ENCODE results near the gene GMFB. TPM values are rescaled to one million over a fixed set of nuclear protein-coding genes. Genes with fewer than 3 reads are reported as not detected.

Gene GMFB
- total RNA-seq, 1 donor, result 98.8 TPM

- no peak overlapping the region for H3K27ac ChIP-seq (ENCODE audit: low read depth, low read length)
- no peak for DNase-seq (ENCODE audit: insufficient read length, low spot score, missing footprints)
- peaks cover 69% of the 10 kb centered on the region for H3K79me2 ChIP-seq (ENCODE audit: insufficient read depth, low read length)
- H3K27me3 ChIP-seq (ENCODE audit: insufficient read depth, low read length), result no peaks in the 10 kb centered on the region
- H3K4me1 ChIP-seq (ENCODE audit: insufficient read depth, low read length), result peaks cover 32% of the 10 kb centered on the region
- H4K20me1 ChIP-seq (ENCODE audit: insufficient read depth, low read length), result peaks cover 10% of the 10 kb centered on the region
- peaks cover 5% of the 10 kb centered on the region for H3K36me3 ChIP-seq (ENCODE audit: insufficient read depth, low read length)
- H3K4me2 ChIP-seq (ENCODE audit: insufficient read depth, low read length), result no peak overlapping the region
- H2AFZ ChIP-seq (ENCODE audit: low read length), result no peak overlapping the region
- no peak overlapping the region for H3K4me3 ChIP-seq (ENCODE audit: insufficient read depth, low read length)
- no peak for TF ChIP-seq CTCF (IDR thresholded peaks at IDR 0.05; ENCODE audit: extremely low read depth, low read depth, low read length)
- no peaks in the 10 kb centered on the region for H3K9me3 ChIP-seq (ENCODE audit: low read depth, low read length)
Observed at GRCh38 chr14:54486685-54487084, 2.1 kb downstream of the GMFB start.

GRCh38 chr14:54483846-54484245, 4.9 kb downstream of the GMFB start:
- no peak for TF ChIP-seq CTCF (IDR thresholded peaks at IDR 0.05; ENCODE audit: extremely low read depth, low read depth, low read length)
- Histone ChIP-seq H2AFZ (ENCODE audit: low read length) (no peak overlapping the region), H3K27ac (ENCODE audit: low read depth, low read length) (no peak overlapping the region), H3K9me3 (ENCODE audit: low read depth, low read length) (no peaks in the 10 kb centered on the region), H3K27me3 (ENCODE audit: insufficient read depth, low read length) (no peaks in the 10 kb centered on the region), H3K36me3 (ENCODE audit: insufficient read depth, low read length) (peaks cover 22% of the 10 kb centered on the region), H3K4me3 (ENCODE audit: insufficient read depth, low read length) (no peak overlapping the region), H3K79me2 (ENCODE audit: insufficient read depth, low read length) (peaks cover 80% of the 10 kb centered on the region), H3K4me2 (ENCODE audit: insufficient read depth, low read length) (no peak overlapping the region), H4K20me1 (ENCODE audit: insufficient read depth, low read length) (peaks cover 10% of the 10 kb centered on the region), H3K4me1 (ENCODE audit: insufficient read depth, low read length) (peaks cover 39% of the 10 kb centered on the region)
- DNase-seq (ENCODE audit: insufficient read length, low spot score, missing footprints), result no peak

- Histone ChIP-seq H3K9me3 (ENCODE audit: low read depth, low read length) (no peaks in the 10 kb centered on the region), H3K4me2 (ENCODE audit: insufficient read depth, low read length) (no peak overlapping the region), H3K79me2 (ENCODE audit: insufficient read depth, low read length) (peaks cover 82% of the 10 kb centered on the region), H2AFZ (ENCODE audit: low read length) (no peak overlapping the region), H3K4me3 (ENCODE audit: insufficient read depth, low read length) (no peak overlapping the region), H3K4me1 (ENCODE audit: insufficient read depth, low read length) (peaks cover 39% of the 10 kb centered on the region), H3K36me3 (ENCODE audit: insufficient read depth, low read length) (peaks cover 28% of the 10 kb centered on the region), H3K27me3 (ENCODE audit: insufficient read depth, low read length) (no peaks in the 10 kb centered on the region), H4K20me1 (ENCODE audit: insufficient read depth, low read length) (peaks cover 10% of the 10 kb centered on the region), H3K27ac (ENCODE audit: low read depth, low read length) (no peak overlapping the region)
- no peak for TF ChIP-seq CTCF (IDR thresholded peaks at IDR 0.05; ENCODE audit: extremely low read depth, low read depth, low read length)
- no peak for DNase-seq (ENCODE audit: insufficient read length, low spot score, missing footprints)
Observed at GRCh38 chr14:54483073-54483745, 5.6 kb downstream of the GMFB start.

- Histone ChIP-seq H3K4me1 (ENCODE audit: insufficient read depth, low read length) (peaks cover 32% of the 10 kb centered on the region), H3K27me3 (ENCODE audit: insufficient read depth, low read length) (no peaks in the 10 kb centered on the region), H3K79me2 (ENCODE audit: insufficient read depth, low read length) (peaks cover 70% of the 10 kb centered on the region), H4K20me1 (ENCODE audit: insufficient read depth, low read length) (peaks cover 8% of the 10 kb centered on the region), H2AFZ (ENCODE audit: low read length) (no peak overlapping the region), H3K9me3 (ENCODE audit: low read depth, low read length) (no peaks in the 10 kb centered on the region), H3K4me2 (ENCODE audit: insufficient read depth, low read length) (no peak overlapping the region), H3K27ac (ENCODE audit: low read depth, low read length) (peak overlapping the region; percentile 39), H3K36me3 (ENCODE audit: insufficient read depth, low read length) (peaks cover 33% of the 10 kb centered on the region), H3K4me3 (ENCODE audit: insufficient read depth, low read length) (no peak overlapping the region)
- no peak for DNase-seq (ENCODE audit: insufficient read length, low spot score, missing footprints)
- TF ChIP-seq CTCF (IDR thresholded peaks at IDR 0.05; ENCODE audit: extremely low read depth, low read depth, low read length), result no peak
Observed at GRCh38 chr14:54481695-54482094, 7.1 kb downstream of the GMFB start.
